ENCODE measurements around the gene RTCA.

DNA sequence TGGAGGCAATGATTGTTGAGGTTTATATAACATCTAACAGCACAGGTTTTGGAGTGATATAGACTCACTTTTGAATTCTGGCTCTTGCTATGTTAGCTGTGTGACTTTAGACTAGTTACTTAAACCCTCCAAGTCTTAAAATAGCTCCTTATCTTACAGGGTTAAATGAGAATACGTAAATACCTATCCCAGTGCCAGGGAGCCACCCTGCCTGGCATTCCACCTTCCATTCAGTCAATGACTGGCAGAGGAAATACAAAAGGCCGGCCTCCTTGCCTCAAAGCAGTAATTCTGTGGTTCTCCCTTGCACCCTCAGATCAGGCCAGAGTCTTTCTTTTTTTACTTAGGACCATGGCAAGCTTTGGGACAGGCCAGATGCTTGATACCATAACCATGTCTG lies 48.2 kb upstream of the RTCA start:
- TF ChIP-seq, protein P1, sequence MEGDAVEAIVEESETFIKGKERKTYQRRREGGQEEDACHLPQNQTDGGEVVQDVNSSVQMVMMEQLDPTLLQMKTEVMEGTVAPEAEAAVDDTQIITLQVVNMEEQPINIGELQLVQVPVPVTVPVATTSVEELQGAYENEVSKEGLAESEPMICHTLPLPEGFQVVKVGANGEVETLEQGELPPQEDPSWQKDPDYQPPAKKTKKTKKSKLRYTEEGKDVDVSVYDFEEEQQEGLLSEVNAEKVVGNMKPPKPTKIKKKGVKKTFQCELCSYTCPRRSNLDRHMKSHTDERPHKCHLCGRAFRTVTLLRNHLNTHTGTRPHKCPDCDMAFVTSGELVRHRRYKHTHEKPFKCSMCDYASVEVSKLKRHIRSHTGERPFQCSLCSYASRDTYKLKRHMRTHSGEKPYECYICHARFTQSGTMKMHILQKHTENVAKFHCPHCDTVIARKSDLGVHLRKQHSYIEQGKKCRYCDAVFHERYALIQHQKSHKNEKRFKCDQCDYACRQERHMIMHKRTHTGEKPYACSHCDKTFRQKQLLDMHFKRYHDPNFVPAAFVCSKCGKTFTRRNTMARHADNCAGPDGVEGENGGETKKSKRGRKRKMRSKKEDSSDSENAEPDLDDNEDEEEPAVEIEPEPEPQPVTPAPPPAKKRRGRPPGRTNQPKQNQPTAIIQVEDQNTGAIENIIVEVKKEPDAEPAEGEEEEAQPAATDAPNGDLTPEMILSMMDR (IDR thresholded peaks at IDR 0.05): no peak
- no peak for TF ChIP-seq EZH2 (IDR thresholded peaks at IDR 0.05)

Measured in neural progenitor cell (in vitro differentiated cells).